A549 (cell line): Measurements from ENCODE around the gene ABCC1. TPM values are rescaled to one million over a fixed set of nuclear protein-coding genes. Genes with fewer than 3 reads are reported as not detected.

Experiments
- ATAC-seq, 2 experiments: fragments of 200-7000 bp in 1 of 2; fragments of >200 bp in 1 of 2; cut with Nextera tagmentation in 1 of 2; cut with Tn5 transposase in 1 of 2; 3 replicates each; pipeline versions ENCODE4 v1.8.0 to v1.9.1; 2018 to 2020; ENCODE audit warnings: mild to moderate bottlenecking in 1 of 2, moderate library complexity in 1 of 2
- CTCF ChIA-PET: fragments of 300-600 bp; sonication (Branson Sonifier 250); formaldehyde crosslinking; extraction: SDS; loops from one replicate; lab custom pipeline; 2021; ENCODE audit warnings: antibody characterized with exemption, inconsistent platforms; lab: Yijun Ruan, JAX
- POLR2A ChIA-PET: fragments of 350-600 bp; formaldehyde crosslinking; extraction: SDS; loops from one replicate; lab custom pipeline; 2021; ENCODE audit warnings: antibody characterized with exemption, inconsistent platforms; lab: Yijun Ruan, JAX
- DNase-seq, 2 experiments: peaks; one replicate each; pipeline versions ENCODE4 v3.0.0 to v3.0.0-alpha.2; 2011 to 2016; ENCODE audit warnings: low read depth in 1 of 2, low spot score in 1 of 2
- FAIRE-seq: peaks from 2 replicates; lab custom pipeline; 2011; peaks lifted over from hg19 to GRCh38; lab: Jason Lieb, UNC
- H3K27ac ChIP-seq, 2 experiments: fragments of >200 bp; sonication (Bioruptor Twin); formaldehyde crosslinking; 3 replicates each; pipeline ENCODE4 v1.5.1; 2016 to 2017
- H3K4me1 ChIP-seq: fragments of >200 bp; sonication (Bioruptor Twin); formaldehyde crosslinking; 3 replicates; pipeline ENCODE4 v1.6.1; 2016
- H3K4me2 ChIP-seq: fragments of >200 bp; sonication (Bioruptor Twin); formaldehyde crosslinking; 3 replicates; pipeline ENCODE4 v1.6.1; 2016
- H3K4me3 ChIP-seq: fragments of >200 bp; sonication (Bioruptor Twin); formaldehyde crosslinking; 3 replicates; pipeline ENCODE4 v1.5.1; 2016
- H3K9me3 ChIP-seq: fragments of >200 bp; sonication (Bioruptor Twin); formaldehyde crosslinking; 3 replicates; pipeline ENCODE4 v1.6.1; 2016
- ATOH8 ChIP-seq: fragments of 250-450 bp; sonication (Bioruptor Pico); IDR thresholded peaks from 2 replicates; pipeline ENCODE4 v1.5.0; 2020; ENCODE audit warnings: low read depth, mild to moderate bottlenecking, moderate library complexity
- BHLHE40 ChIP-seq: IDR thresholded peaks from 2 replicates; pipeline ENCODE4 v1.6.1; 2012; ENCODE audit warnings: low read depth, low read length, inconsistent platforms
- CBX2 ChIP-seq: fragments of 200-600 bp; sonication (generic); IDR thresholded peaks from 2 replicates; pipeline ENCODE4 v1.6.1; 2016; ENCODE audit warnings: low read depth, mild to moderate bottlenecking, borderline replicate concordance
- CBX8 ChIP-seq: fragments of 200-600 bp; sonication (generic); IDR thresholded peaks from 2 replicates; pipeline ENCODE4 v1.6.1; 2016
- CEBPB ChIP-seq, 2 experiments: fragments of >200 bp in 1 of 2; sonication (Bioruptor Twin) in 1 of 2; formaldehyde crosslinking in 1 of 2; IDR thresholded peaks; 2 replicates each; pipeline ENCODE4 v1.6.1; 2012 to 2016
- CHD2 ChIP-seq: fragments of 150-350 bp; IDR thresholded peaks from 2 replicates; pipeline ENCODE4 v1.6.1; 2014; ENCODE audit warnings: low read length; ENCODE audit not compliant: partially characterized antibody
- CTCF ChIP-seq: fragments of >200 bp; sonication (Bioruptor Twin); formaldehyde crosslinking; IDR thresholded peaks from 3 replicates; pipeline ENCODE4 v1.5.1; 2016
- EHF ChIP-seq: fragments of 250-450 bp; sonication (Bioruptor Pico); IDR thresholded peaks from 2 replicates; pipeline ENCODE4 v1.5.0; 2020; ENCODE audit warnings: mild to moderate bottlenecking
- ELK1 ChIP-seq: fragments of 150-350 bp; IDR thresholded peaks from 2 replicates; pipeline ENCODE4 v1.6.1; 2014; ENCODE audit warnings: low read depth, mild to moderate bottlenecking, low read length
- EP300 ChIP-seq, 2 experiments: fragments of >200 bp; sonication (Bioruptor Twin); formaldehyde crosslinking; IDR thresholded peaks; 2 replicates in 1 of 2; 3 replicates in 1 of 2; pipeline ENCODE4 v1.6.1; 2016 to 2017
- FOSL2 ChIP-seq, 2 experiments: fragments of 450-650 bp in 1 of 2; fragments of >200 bp in 1 of 2; sonication (Bioruptor Twin) in 1 of 2; formaldehyde crosslinking; IDR thresholded peaks; 2 replicates each; pipeline versions ENCODE4 v1.5.0 to v1.6.1; 2016 to 2020; ENCODE audit warnings: mild to moderate bottlenecking in 1 of 2, moderate library complexity in 1 of 2
- HDAC2 ChIP-seq: fragments of 200-600 bp; sonication (generic); IDR thresholded peaks from 2 replicates; pipeline ENCODE4 v1.6.1; 2016
- HOXA7 ChIP-seq: fragments of 250-450 bp; sonication (Bioruptor Pico); IDR thresholded peaks from 2 replicates; pipeline ENCODE4 v1.5.0; 2020; ENCODE audit warnings: mild to moderate bottlenecking, moderate library complexity
- JUN ChIP-seq, 2 experiments: fragments of >200 bp; sonication (Bioruptor Twin); formaldehyde crosslinking; IDR thresholded peaks; 2 replicates in 1 of 2; 3 replicates in 1 of 2; pipeline ENCODE4 v1.6.1; 2016 to 2017
- KDM1A ChIP-seq: fragments of 200-600 bp; sonication (generic); IDR thresholded peaks from 2 replicates; pipeline ENCODE4 v1.6.1; 2016; ENCODE audit warnings: low read depth, mild to moderate bottlenecking
- KDM5A ChIP-seq: fragments of 200-600 bp; sonication (generic); IDR thresholded peaks from 2 replicates; pipeline ENCODE4 v1.6.1; 2016; ENCODE audit warnings: antibody characterized with exemption, mild to moderate bottlenecking
- MAFK ChIP-seq: fragments of 450-650 bp; IDR thresholded peaks from 2 replicates; pipeline ENCODE4 v1.6.1; 2014; ENCODE audit not compliant: partially characterized antibody
- PHF8 ChIP-seq: fragments of 200-600 bp; sonication (generic); IDR thresholded peaks from 2 replicates; pipeline ENCODE4 v1.6.1; 2016; ENCODE audit warnings: low read depth, mild to moderate bottlenecking, antibody characterized with exemption, moderate library complexity, borderline replicate concordance
- POLR2AphosphoS2 ChIP-seq: conservative IDR thresholded peaks from 2 replicates; pipeline ENCODE4 v1.6.1; 2012; ENCODE audit warnings: low read length, improper control_type of control experiment, inconsistent platforms
- RCOR1 ChIP-seq: fragments of 150-350 bp; IDR thresholded peaks from 2 replicates; pipeline ENCODE4 v1.6.1; 2014; ENCODE audit warnings: antibody characterized with exemption, low read length, low read depth
- RFX5 ChIP-seq: fragments of 450-650 bp; IDR thresholded peaks from 2 replicates; pipeline ENCODE4 v1.7.1; 2014; ENCODE audit warnings: antibody characterized with exemption, mild to moderate bottlenecking, moderate library complexity
- SREBF2 ChIP-seq: fragments of 450-650 bp; IDR thresholded peaks from 2 replicates; pipeline ENCODE4 v1.6.1; 2014; ENCODE audit warnings: mild to moderate bottlenecking, moderate library complexity
- TP53 ChIP-seq: fragments of 250-450 bp; sonication (Bioruptor Pico); IDR thresholded peaks from 2 replicates; pipeline ENCODE4 v1.5.0; 2021; ENCODE audit warnings: mild to moderate bottlenecking, moderate library complexity
- ZFP36 ChIP-seq: fragments of 450-650 bp; IDR thresholded peaks from 2 replicates; pipeline ENCODE4 v1.6.1; 2014; ENCODE audit warnings: borderline replicate concordance; ENCODE audit not compliant: partially characterized antibody
- ZNF302 ChIP-seq: fragments of 250-450 bp; sonication (Bioruptor Pico); IDR thresholded peaks from 2 replicates; pipeline ENCODE4 v1.9.0; 2021; ENCODE audit warnings: inconsistent platforms, mild to moderate bottlenecking, moderate library complexity
- WGBS: methylation state at CpG from one replicate; pipeline ENCODE4 v1.1.6; 2017; ENCODE audit errors: missing lambda C conversion rate; 5-methylcytosine and 5-hydroxymethylcytosine counted together
- polyA plus RNA-seq, 4 experiments: library from polyadenylated mRNA; depleted of rRNA in 3 of 4; stranded (reverse); fragments of >200 nt; fragmentation: RNase III in 1 of 4; extraction: RNeasy Plus Mini Kit Qiagen cat#74134 plus additional on column Dnase treatment in 1 of 4; gene quantifications; 2 replicates in 3 of 4; 3 replicates in 1 of 4; pipeline ENCODE4 v1.2.3, GENCODE V29; 2011 to 2017
- TF ChIP-seq, protein P1 (sequence below): IDR thresholded peaks from 2 replicates; pipeline ENCODE4 v1.6.1; 2012
- TF ChIP-seq, protein P2 (sequence below): fragments of >200 bp; sonication (Bioruptor Twin); formaldehyde crosslinking; IDR thresholded peaks from 2 replicates; pipeline ENCODE4 v1.6.1; 2016
- TF ChIP-seq, protein P3 (sequence below): fragments of 250-450 bp; sonication (Bioruptor Pico); IDR thresholded peaks from 2 replicates; pipeline ENCODE4 v1.5.0; 2021; ENCODE audit warnings: mild to moderate bottlenecking, moderate library complexity, borderline replicate concordance

Gene ABCC1
- polyA plus RNA-seq, 2 of the 4 experiments (the other 2 are of a cell fraction), result 56.5 to 93.8 TPM

GRCh38 chr16:16185095-16185494, 235.7 kb downstream of the ABCC1 start:
- no peak for FAIRE-seq
- WGBS, result 56% methylated on average over 3 of the region's 4 CpGs
- CTCF ChIA-PET, result interaction anchor here (2.1 to 3.7 kb wide), 2 partner anchors 407 to 420 kb away, joined by 5 to 16 read pairs; no protein-coding TSS in a partner anchor

GRCh38 chr16:16186820-16187219, 237.4 kb downstream of the ABCC1 start:
- POLR2A ChIA-PET, result no interaction called here
- Histone ChIP-seq H3K4me3 (no peak overlapping the region), H3K27ac (no peak overlapping the region), H3K4me2 (no peak overlapping the region), H3K4me1 (no peaks in the 10 kb centered on the region), H3K9me3 (no peaks in the 10 kb centered on the region)
- FAIRE-seq (no peak), DNase-seq (no peak), ATAC-seq (no peak)
- CTCF ChIA-PET, result interaction anchor here (0.7 to 3.7 kb wide), 8 partner anchors 8 to 423 kb away, joined by 3 to 16 read pairs (median 4); no protein-coding TSS in a partner anchor
- TF ChIP-seq, protein P1, sequence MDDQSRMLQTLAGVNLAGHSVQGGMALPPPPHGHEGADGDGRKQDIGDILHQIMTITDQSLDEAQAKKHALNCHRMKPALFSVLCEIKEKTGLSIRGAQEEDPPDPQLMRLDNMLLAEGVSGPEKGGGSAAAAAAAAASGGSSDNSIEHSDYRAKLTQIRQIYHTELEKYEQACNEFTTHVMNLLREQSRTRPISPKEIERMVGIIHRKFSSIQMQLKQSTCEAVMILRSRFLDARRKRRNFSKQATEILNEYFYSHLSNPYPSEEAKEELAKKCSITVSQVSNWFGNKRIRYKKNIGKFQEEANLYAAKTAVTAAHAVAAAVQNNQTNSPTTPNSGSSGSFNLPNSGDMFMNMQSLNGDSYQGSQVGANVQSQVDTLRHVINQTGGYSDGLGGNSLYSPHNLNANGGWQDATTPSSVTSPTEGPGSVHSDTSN, result no peak
- TF ChIP-seq PHF8 (no peak), TP53 (CRISPR knock-in tag) (no peak), ZFP36 (no peak), CBX2 (no peak), KDM5A (no peak), CHD2 (no peak), ATOH8 (CRISPR knock-in tag) (no peak), JUN (IDR thresholded peaks at IDR 0.05) (no peak), CBX8 (no peak), KDM1A (no peak), BHLHE40 (no peak), RFX5 (no peak), SREBF2 (no peak), EP300 (IDR thresholded peaks at IDR 0.05) (no peak), ELK1 (no peak)
- 92% methylated on average over 11 of the region's 11 CpGs for WGBS

More at GRCh38 chr16:16185095-16185494, 235.7 kb downstream of the ABCC1 start:
- Histone ChIP-seq H3K9me3 (no peaks in the 10 kb centered on the region), H3K27ac (no peak overlapping the region), H3K4me3 (no peak overlapping the region), H3K4me2 (no peak overlapping the region), H3K4me1 (no peaks in the 10 kb centered on the region)
- ATAC-seq (no peak), DNase-seq (no peak)
- POLR2A ChIA-PET, result no interaction called here
- TF ChIP-seq CHD2, result no peak
- TF ChIP-seq, protein P2, sequence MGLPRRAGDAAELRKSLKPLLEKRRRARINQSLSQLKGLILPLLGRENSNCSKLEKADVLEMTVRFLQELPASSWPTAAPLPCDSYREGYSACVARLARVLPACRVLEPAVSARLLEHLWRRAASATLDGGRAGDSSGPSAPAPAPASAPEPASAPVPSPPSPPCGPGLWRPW, result no peak
- no peak for TF ChIP-seq ZNF302 (CRISPR knock-in tag)
- TF ChIP-seq HOXA7 (CRISPR knock-in tag), result no peak
- TF ChIP-seq FOSL2 (IDR thresholded peaks at IDR 0.05), result no peak
- no peak for TF ChIP-seq FOSL2 (CRISPR knock-in tag; IDR thresholded peaks at IDR 0.05)

GRCh38 chr16:16188827-16189226, 239.4 kb downstream of the ABCC1 start:
- ATAC-seq (no peak), FAIRE-seq (no peak), DNase-seq (no peak)
- Histone ChIP-seq H3K27ac (no peak overlapping the region), H3K9me3 (no peaks in the 10 kb centered on the region), H3K4me2 (no peak overlapping the region), H3K4me3 (no peak overlapping the region), H3K4me1 (no peaks in the 10 kb centered on the region)
- 80% methylated on average over 12 of the region's 13 CpGs for WGBS
- POLR2A ChIA-PET, result no interaction called here
- CTCF ChIA-PET, result interaction anchor here (3.7 kb wide), 1 partner anchor 411 kb away, joined by 16 read pairs; no protein-coding TSS in a partner anchor
- TF ChIP-seq RCOR1, result no peak
- TF ChIP-seq POLR2AphosphoS2, result no peak
- no peak for TF ChIP-seq MAFK
- TF ChIP-seq HDAC2, result no peak
- no peak for TF ChIP-seq CEBPB (IDR thresholded peaks at IDR 0.05)
- TF ChIP-seq CTCF, result no peak
- no peak for TF ChIP-seq ZNF302 (CRISPR knock-in tag)
- no peak for TF ChIP-seq SREBF2
- TF ChIP-seq, protein P3, sequence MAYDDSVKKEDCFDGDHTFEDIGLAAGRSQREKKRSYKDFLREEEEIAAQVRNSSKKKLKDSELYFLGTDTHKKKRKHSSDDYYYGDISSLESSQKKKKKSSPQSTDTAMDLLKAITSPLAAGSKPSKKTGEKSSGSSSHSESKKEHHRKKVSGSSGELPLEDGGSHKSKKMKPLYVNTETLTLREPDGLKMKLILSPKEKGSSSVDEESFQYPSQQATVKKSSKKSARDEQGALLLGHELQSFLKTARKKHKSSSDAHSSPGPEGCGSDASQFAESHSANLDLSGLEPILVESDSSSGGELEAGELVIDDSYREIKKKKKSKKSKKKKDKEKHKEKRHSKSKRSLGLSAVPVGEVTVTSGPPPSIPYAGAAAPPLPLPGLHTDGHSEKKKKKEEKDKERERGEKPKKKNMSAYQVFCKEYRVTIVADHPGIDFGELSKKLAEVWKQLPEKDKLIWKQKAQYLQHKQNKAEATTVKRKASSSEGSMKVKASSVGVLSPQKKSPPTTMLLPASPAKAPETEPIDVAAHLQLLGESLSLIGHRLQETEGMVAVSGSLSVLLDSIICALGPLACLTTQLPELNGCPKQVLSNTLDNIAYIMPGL, result no peak
- no peak for TF ChIP-seq ZFP36
- no peak for TF ChIP-seq EHF
